Amniotic epithelial cell (primary cell): ENCODE data around the gene TMEM232.
"Not testable (repeated sequence)": the region's sequence is repeated elsewhere in the genome, so short reads cannot be mapped to it uniquely, and the experiment has no call there.

Source experiments
- DNase-seq: peaks from one replicate; pipeline ENCODE4 v3.0.0-alpha.2; 2010; ENCODE audit warnings: low read depth

TMEM232 gene

GRCh38 chr5:110707260-110707844 lies 19.1 kb downstream of the TMEM232 start:
- no peak for DNase-seq

GRCh38 chr5:110705349-110705748 lies 21.1 kb downstream of the TMEM232 start:
- DNase-seq, result no peak

- no peak for DNase-seq
These were observed 23.0 kb downstream of the TMEM232 start for GRCh38 chr5:110703481-110703880.

- peak; percentile 6 for DNase-seq
These were observed 23.8 kb downstream of the TMEM232 start for GRCh38 chr5:110702704-110703103.

GRCh38 chr5:110702300-110702699 lies 24.2 kb downstream of the TMEM232 start:
- DNase-seq, result no peak

GRCh38 chr5:110692669-110693068 lies 33.8 kb downstream of the TMEM232 start:
- not testable (repeated sequence) for DNase-seq

GRCh38 chr5:110690587-110690986 lies 35.9 kb downstream of the TMEM232 start:
- DNase-seq, result not testable (repeated sequence)

- DNase-seq, result no peak
These were observed 39.0 kb downstream of the TMEM232 start for GRCh38 chr5:110687485-110687884.

- no peak for DNase-seq
These were observed 40.2 kb downstream of the TMEM232 start for GRCh38 chr5:110686270-110686669.

GRCh38 chr5:110681953-110682352 lies 44.5 kb downstream of the TMEM232 start:
- DNase-seq, result no peak

GRCh38 chr5:110681109-110681508 lies 45.4 kb downstream of the TMEM232 start:
- DNase-seq, result no peak

GRCh38 chr5:110676554-110676953 lies 49.9 kb downstream of the TMEM232 start:
- not testable (repeated sequence) for DNase-seq

GRCh38 chr5:110665184-110665726 lies 61.2 kb downstream of the TMEM232 start:
- no peak for DNase-seq

- no peak for DNase-seq
These were observed 62.9 kb downstream of the TMEM232 start for GRCh38 chr5:110663525-110663924.

- no peak for DNase-seq
These were observed 68.5 kb downstream of the TMEM232 start for GRCh38 chr5:110658006-110658405.

GRCh38 chr5:110653231-110653970 lies 73.1 kb downstream of the TMEM232 start:
- no peak for DNase-seq

- DNase-seq, result no peak
These were observed 75.0 kb downstream of the TMEM232 start for GRCh38 chr5:110651507-110651906.

- DNase-seq, result no peak
These were observed 82.1 kb downstream of the TMEM232 start for GRCh38 chr5:110644357-110644756.

GRCh38 chr5:110638970-110639902 lies 87.2 kb downstream of the TMEM232 start:
- DNase-seq, result peak; percentile 65

GRCh38 chr5:110634475-110634874 lies 92.0 kb downstream of the TMEM232 start:
- DNase-seq, result no peak

- DNase-seq, result no peak
These were observed 95.2 kb downstream of the TMEM232 start for GRCh38 chr5:110631236-110631635.

- no peak for DNase-seq
These were observed 96.1 kb downstream of the TMEM232 start for GRCh38 chr5:110630350-110630749.
